H1 (cell line): ENCODE results near the gene BBS12. TPM values are rescaled to one million over a fixed set of nuclear protein-coding genes. Genes with fewer than 3 reads are reported as not detected.

Experiments used
- CHD7 ChIP-seq: fragments of 300-600 bp; sonication (generic); IDR thresholded peaks from 2 replicates; pipeline ENCODE4 v1.7.1; 2012; ENCODE audit warnings: low read length, moderate library complexity, mild to moderate bottlenecking, inconsistent platforms; ENCODE audit not compliant: insufficient replicate concordance
- E2F6 ChIP-seq: IDR thresholded peaks from 2 replicates; pipeline ENCODE4 v1.6.1; 2012; ENCODE audit warnings: inconsistent platforms
- EGR1 ChIP-seq: IDR thresholded peaks from 2 replicates; pipeline ENCODE4 v1.6.1; 2011; ENCODE audit warnings: low read depth, low read length, borderline replicate concordance
- KDM1A ChIP-seq: fragments of 200-600, 300-600 bp; sonication (generic); IDR thresholded peaks from 2 replicates; pipeline ENCODE4 v1.7.1; 2016; ENCODE audit warnings: mild to moderate bottlenecking, low read length, borderline replicate concordance
- SAP30 ChIP-seq: fragments of 300-600 bp; sonication (generic); IDR thresholded peaks from 2 replicates; pipeline ENCODE4 v1.7.1; 2012; ENCODE audit warnings: low read length, moderate library complexity, mild to moderate bottlenecking, inconsistent platforms; ENCODE audit not compliant: insufficient read depth, insufficient replicate concordance
- SRF ChIP-seq: IDR thresholded peaks from 2 replicates; pipeline ENCODE4 v1.6.1; 2011; ENCODE audit warnings: mild to moderate bottlenecking, low read depth, low read length, moderate library complexity
- polyA plus RNA-seq, 7 experiments: library from polyadenylated mRNA; depleted of rRNA in 3 of 7; stranded (reverse) in 5 of 7; unstranded in 2 of 7; fragments of >200 nt in 5 of 7; fragments of 200-250 nt in 2 of 7; gene quantifications; 1 replicate in 5 of 7; 2 replicates in 1 of 7; 4 replicates in 1 of 7; pipeline versions ENCODE4 v1.2.1 to v1.2.3, GENCODE V29; 2011 to 2013; ENCODE audit warnings: missing spikeins in 2 of 7, mixed read lengths in 2 of 7
- total RNA-seq: library from RNA; stranded (reverse); fragmentation: NEBNext Ultra II Directional; extraction: Animal tissue kit (Norgen Biotek cat#: 25700); gene quantifications from 2 replicates; pipeline ENCODE4 v1.2.1, GENCODE V29; 2021

BBS12 gene
- total and polyA plus RNA-seq, 2 of the 8 experiments (the other 6 are each of a cell fraction or from before 2014, with no cell fraction given): 0.88 to 2.6 TPM

GRCh38 chr4:122686691-122687090, 45.8 kb upstream of the BBS12 start (continued):
- TF ChIP-seq CHD7 (no peak), SRF (no peak), SAP30 (no peak), E2F6 (no peak), EGR1 (no peak), KDM1A (no peak)
